GM18867 (cell line): ENCODE data around the gene PAAF1.
"Not testable (repeated sequence)": the region's sequence is repeated elsewhere in the genome, so short reads cannot be mapped to it uniquely, and the experiment has no call there.

Source experiments
- ATAC-seq: cut with Tn5 transposase; IDR thresholded peaks from one replicate; pipeline ENCODE4 v1.9.1; 2021; ENCODE audit warnings: mild to moderate bottlenecking, moderate library complexity; ENCODE audit not compliant: unreplicated experiment

The PAAF1 gene

DNA sequence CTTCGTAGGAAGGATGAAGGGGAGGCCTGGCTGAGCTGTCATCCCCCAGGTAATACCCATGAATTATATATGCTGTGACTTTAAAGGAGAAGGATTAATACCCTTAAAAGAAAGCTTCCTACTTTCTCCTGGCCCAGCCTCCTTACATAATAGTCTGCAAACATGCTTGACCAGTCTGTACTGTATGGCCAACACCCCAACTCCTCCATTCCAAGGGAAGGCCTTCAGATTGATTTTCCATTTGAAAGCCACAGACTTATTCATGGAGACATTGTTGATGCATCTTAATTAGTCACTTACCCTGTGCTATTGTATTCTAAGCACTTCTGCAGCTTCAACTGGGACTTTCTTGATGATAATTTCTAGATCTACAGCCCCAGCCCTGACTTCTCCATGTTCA lies 2.0 kb downstream of the PAAF1 start:
- ATAC-seq = no peak

DNA sequence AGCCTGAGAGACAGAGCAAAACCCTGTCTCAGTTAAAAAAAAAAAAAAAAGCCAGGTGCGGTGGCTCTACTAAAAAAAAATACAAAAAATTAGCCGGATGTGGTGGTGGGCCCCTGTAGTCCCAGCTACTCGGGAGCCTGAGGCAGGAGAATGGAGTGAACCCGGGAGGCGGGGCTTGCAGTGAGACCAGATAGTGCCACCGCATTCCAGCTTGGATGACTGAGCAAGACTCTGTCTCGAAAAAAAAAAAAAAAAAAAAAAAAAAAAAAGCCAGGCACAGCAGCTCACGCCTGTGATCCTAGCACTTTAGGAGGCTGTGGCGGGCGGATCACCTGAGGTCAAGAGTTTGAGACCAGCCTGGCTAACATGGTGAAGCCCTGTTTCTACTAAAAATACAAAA lies 3.6 kb downstream of the PAAF1 start:
- ATAC-seq = not testable (repeated sequence)

DNA sequence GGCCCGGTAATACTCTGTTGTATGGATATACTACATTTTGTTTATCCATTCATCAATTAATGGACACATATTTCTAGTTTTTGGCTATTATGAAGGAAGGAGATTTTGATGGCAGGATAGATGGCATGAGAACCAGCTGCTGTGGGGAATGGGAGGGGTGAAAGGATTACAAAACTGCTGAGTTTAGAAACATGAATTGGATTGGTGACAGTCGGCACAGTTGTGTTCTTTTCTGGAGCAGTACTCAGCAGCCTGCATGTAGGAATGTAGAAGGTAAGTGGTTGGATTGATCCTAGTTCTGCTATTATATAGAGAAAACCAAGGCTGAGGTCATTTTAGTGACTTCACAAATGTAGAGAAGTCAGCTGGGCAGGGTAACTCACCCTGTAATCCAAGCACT lies 7.1 kb downstream of the PAAF1 start:
- ATAC-seq = no peak

DNA sequence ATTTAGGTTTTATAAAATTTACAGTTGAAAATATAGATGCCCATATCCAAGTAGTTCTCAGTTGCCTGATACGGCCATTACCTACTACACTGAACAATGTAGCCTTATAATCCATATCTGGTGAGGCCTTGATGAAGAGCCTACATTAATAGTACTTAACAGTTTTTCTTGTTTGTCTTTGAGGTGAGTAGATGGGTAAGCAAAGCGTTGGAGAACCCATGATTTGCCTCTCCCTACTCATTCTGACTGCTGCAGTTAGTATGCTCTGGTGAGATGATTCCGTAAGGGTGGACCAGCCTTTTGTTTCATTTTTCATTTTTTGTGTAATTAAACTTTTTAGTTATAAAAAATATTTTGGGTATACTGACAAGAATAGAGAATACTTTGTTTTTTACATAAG lies 11.4 kb downstream of the PAAF1 start:
- ATAC-seq = no peak

DNA sequence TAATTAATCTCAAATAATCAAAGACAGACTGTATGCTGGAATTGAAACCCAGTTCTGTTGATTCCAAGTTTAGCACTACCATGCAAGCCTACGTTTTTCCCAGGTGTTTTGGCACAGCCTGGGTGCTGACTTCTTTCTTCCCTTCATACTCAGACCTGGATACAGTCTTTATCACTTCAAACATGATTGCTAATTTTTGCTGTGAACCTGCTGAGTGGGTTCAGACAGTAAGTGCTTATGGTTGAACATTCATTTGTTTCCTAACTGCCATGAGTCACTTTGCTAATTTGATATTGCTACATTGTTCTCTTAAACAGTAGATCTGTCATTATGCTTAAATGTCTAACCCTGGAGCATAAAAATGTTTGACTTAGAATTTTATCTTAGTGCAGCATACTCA lies 12.2 kb downstream of the PAAF1 start:
- no peak for ATAC-seq

GRCh38 chr11:73889536-73889935 lies 12.7 kb downstream of the PAAF1 start:
- no peak for ATAC-seq

GRCh38 chr11:73893041-73893440 lies 16.2 kb downstream of the PAAF1 start:
- no peak for ATAC-seq

- no peak for ATAC-seq
These were observed 18.0 kb downstream of the PAAF1 start for GRCh38 chr11:73894725-73895335.

GRCh38 chr11:73902303-73902702 lies 25.5 kb downstream of the PAAF1 start:
- no peak for ATAC-seq

GRCh38 chr11:73907191-73907590 lies 30.4 kb downstream of the PAAF1 start:
- no peak for ATAC-seq

GRCh38 chr11:73912026-73912425 lies 35.2 kb downstream of the PAAF1 start:
- no peak for ATAC-seq

GRCh38 chr11:73913472-73913871 lies 36.7 kb downstream of the PAAF1 start:
- ATAC-seq = no peak

DNA sequence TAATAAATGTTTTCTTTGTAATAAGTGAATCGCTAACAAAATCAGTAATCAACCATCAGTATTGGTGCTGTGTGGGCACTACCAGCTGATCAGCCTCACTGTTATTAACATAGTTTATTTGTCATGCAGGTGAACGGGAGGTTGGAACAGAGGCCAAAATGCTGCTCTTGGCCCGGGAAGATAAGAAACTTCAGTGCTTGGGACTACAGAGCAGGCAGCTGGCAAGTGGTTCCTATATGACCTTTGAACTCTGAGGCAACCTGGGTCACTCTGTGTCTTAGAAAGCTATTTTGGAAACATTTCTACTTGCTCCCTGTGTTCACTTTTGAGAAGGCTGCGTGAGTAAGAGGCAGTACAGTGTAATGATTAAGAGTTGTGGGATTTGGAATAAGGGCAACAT lies 37.5 kb downstream of the PAAF1 start:
- no peak for ATAC-seq

DNA sequence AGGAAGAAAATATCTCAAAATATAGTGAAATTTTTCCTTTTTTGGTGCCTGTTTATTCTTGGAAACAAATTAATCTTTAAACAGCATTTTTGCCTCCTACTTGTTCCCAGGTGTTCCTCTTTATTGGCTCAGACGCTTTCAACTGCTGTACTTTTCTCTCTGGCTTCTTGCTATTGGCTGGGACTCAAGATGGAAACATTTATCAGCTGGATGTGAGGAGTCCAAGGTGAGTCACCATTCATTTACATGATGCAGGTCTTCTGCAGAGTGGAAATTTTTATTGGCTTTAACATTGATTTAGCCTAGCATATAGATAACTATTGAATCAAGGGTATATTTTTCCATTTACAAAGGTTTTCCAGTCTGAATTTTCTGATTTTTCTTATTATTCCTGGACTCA lies 39.6 kb downstream of the PAAF1 start:
- no peak for ATAC-seq

DNA sequence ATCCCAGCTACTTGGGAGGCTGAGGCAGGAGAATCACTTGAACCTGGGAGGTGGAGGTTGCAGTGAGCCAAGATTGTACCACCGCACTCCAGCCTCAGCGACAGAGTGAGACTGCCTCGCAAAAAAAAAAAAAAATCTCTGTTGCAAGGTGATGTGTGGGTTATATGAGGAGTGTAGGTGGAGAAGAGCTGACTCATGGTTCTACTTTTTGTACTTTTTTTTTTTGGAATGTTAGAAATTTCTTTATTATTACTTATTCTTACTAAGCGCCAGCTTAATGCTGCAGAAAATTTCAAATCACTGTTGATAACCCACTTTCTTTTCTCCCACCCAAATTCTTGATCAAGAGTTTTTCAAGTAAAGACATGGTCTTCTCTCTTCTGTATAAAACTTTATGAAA lies 44.4 kb downstream of the PAAF1 start:
- ATAC-seq = no peak

DNA sequence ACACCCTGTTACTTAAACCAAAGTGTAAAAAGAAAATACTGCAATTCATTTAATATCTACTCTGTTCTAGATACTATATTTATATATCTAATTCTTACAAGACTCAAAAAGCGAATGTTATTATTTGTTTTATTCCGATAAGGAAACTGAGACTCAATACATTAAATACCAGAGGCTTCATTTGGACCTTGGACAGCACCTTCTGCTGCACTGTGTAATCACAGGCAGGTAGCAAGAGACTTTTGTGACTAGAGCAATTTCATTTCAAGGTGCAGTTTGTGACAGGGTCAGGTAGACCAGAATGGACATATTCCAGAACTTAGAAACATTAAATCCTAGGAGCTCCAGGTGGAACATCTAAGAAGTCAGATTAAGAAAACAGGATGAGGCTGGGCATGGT lies 52.6 kb downstream of the PAAF1 start:
- no peak for ATAC-seq

GRCh38 chr11:73931039-73931645 lies 54.3 kb downstream of the PAAF1 start:
- ATAC-seq = no peak

GRCh38 chr11:73931951-73932350 lies 55.2 kb downstream of the PAAF1 start:
- ATAC-seq = no peak

- no peak for ATAC-seq
These were observed 56.0 kb downstream of the PAAF1 start for GRCh38 chr11:73932781-73933180.

DNA sequence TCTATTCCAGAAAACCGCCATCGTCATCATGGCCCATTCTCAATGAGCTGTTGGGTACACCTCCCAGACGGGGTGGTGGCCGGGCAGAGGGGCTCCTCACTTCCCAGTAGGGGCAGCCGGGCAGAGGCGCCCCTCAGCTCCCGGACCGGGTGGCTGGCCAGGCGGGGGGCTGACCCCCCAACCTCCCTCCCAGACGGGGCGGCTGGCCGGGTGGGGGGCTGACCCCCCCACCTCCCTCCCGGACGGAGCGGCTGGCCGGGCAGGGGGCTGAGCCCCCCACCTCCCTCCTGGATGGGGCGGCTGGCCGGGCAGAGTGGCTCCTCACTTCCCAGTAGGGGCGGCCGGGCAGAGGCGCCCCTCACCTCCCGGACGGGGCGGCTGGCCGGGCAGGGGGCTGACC lies 59.2 kb downstream of the PAAF1 start:
- not testable (repeated sequence) for ATAC-seq

- no peak for ATAC-seq
These were observed 62.3 kb downstream of the PAAF1 start for GRCh38 chr11:73939096-73939495.

DNA sequence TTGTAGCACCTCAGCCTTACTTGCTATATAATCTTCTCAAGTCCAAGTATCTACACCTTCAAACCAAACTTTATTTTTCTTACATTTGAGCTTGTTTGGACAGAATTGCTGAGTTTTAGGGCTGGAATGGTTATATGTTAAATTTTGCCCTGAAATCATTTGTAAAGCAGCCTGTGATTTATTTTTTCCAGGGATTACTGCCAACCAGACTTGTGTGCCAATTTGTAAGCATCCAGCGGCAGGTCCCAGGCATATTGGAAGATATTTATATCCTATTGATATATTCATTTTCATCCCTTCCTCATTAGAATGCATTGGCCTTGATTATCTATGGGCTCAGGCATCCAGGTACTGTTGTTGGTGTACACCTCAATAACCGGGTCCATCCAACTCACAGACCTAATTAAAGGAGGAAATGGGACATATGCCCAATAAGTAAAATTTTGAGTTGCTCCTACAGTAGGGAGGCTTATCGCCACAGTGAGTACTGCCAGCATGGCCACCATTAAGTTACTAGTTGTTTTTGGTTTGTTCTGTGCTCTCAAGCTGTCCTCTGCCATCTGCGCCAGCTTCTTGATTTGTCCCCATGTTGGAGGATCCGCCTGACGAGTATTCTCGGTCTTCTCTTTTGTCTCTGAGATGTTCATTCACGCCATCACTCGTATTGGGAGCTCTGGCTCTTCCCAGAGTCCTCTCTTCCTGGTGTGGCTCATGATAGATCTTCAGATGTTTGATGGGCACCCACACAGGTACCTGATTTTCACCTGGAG lies 64.2 kb downstream of the PAAF1 start:
- ATAC-seq = no peak
